Mucosa of stomach (tissue), 1 donor: Measurements from ENCODE around the gene DACT2.
A peak's percentile ranks its signal among the peaks of the same experiment; 100 is the strongest.
"Not testable (repeated sequence)": the region's sequence is repeated elsewhere in the genome, so short reads cannot be mapped to it uniquely, and the experiment has no call there.

ENCODE experiments used
- H3K27me3 ChIP-seq: one replicate; pipeline ENCODE4 v1.7.0; 2013; ENCODE audit warnings: mild to moderate bottlenecking, low read length; ENCODE audit not compliant: control insufficient read depth, insufficient read depth
- H3K36me3 ChIP-seq: one replicate; pipeline ENCODE4 v1.7.0; 2013; ENCODE audit warnings: low read length; ENCODE audit not compliant: control insufficient read depth, insufficient read depth
- H3K4me1 ChIP-seq: one replicate; pipeline ENCODE4 v1.7.0; 2013; ENCODE audit warnings: mild to moderate bottlenecking, low read length; ENCODE audit not compliant: control insufficient read depth, insufficient read depth
- H3K4me3 ChIP-seq: one replicate; pipeline ENCODE4 v1.7.0; 2013; ENCODE audit warnings: low read length
- H3K9ac ChIP-seq: one replicate; pipeline ENCODE4 v1.7.0; 2013; ENCODE audit warnings: mild to moderate bottlenecking, low read length, moderate library complexity
- H3K9me3 ChIP-seq: one replicate; pipeline ENCODE4 v1.7.0; 2013; ENCODE audit warnings: mild to moderate bottlenecking, low read length, moderate library complexity; ENCODE audit not compliant: control insufficient read depth
- donor health status: Pancreatic carcinoma.

The DACT2 gene

GRCh38 chr6:168272415-168273325, 46.9 kb downstream of the DACT2 start:
- H3K9me3 ChIP-seq: no peaks in the 10 kb centered on the region
- no peaks in the 10 kb centered on the region for H3K36me3 ChIP-seq
- H3K4me3 ChIP-seq: no peak overlapping the region
- peaks cover 25% of the 10 kb centered on the region for H3K4me1 ChIP-seq
- H3K9ac ChIP-seq: no peak overlapping the region
- peaks cover 3% of the 10 kb centered on the region for H3K27me3 ChIP-seq

- Histone ChIP-seq H3K4me1 (peaks cover 25% of the 10 kb centered on the region), H3K9me3 (no peaks in the 10 kb centered on the region), H3K9ac (no peak overlapping the region), H3K4me3 (no peak overlapping the region), H3K36me3 (no peaks in the 10 kb centered on the region), H3K27me3 (peaks cover 3% of the 10 kb centered on the region)
Measured at GRCh38 chr6:168270274-168271172, 49.1 kb downstream of the DACT2 start.

- Histone ChIP-seq H3K4me3 (no peak overlapping the region), H3K27me3 (peaks cover 3% of the 10 kb centered on the region), H3K4me1 (peaks cover 23% of the 10 kb centered on the region), H3K9me3 (no peaks in the 10 kb centered on the region), H3K36me3 (no peaks in the 10 kb centered on the region), H3K9ac (no peak overlapping the region)
Measured at GRCh38 chr6:168269455-168270243, 49.9 kb downstream of the DACT2 start.

DNA sequence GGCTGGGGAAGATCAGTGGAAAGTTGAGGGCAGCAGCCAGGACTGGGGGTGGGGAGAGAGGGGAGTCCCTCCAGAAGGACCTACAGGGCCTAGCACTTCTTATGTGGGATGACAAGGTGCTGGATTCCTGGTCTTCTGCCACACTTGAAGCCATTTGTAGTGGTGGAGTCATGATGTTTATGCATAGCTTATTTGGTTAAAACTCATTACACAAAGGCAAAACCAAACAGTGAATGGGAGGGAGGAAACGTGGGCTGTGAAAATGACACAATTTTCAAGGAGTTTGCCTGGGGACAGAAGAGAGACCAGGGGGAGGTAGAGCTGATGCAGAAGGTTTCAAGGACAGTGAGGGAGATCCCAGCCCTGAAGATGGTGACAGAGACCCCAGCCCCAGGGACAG, 50.8 kb downstream of the DACT2 start:
- H3K27me3 ChIP-seq: peaks cover 3% of the 10 kb centered on the region
- peaks cover 16% of the 10 kb centered on the region for H3K4me1 ChIP-seq
- no peak overlapping the region for H3K4me3 ChIP-seq
- no peaks in the 10 kb centered on the region for H3K9me3 ChIP-seq
- no peaks in the 10 kb centered on the region for H3K36me3 ChIP-seq
- H3K9ac ChIP-seq: no peak overlapping the region

DNA sequence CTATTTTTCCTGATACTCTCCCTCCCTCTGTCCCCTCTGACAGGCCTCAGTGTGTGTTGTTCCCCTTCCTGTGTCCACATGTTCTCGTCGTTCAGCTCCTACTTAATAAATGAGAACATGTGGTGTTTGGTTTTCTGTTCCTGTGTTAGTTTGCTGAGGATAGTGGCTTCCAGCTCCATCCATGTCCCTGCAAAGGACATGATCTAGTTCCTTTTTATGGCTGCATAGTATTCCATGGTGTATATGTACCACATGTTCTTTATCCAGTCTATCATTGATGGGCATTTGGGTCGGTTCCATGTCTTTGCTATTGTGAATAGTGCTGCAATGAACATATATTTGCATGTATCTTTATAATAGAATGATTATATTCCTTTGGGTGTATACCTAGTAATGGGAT, 51.8 kb downstream of the DACT2 start:
- peaks cover 10% of the 10 kb centered on the region for H3K4me1 ChIP-seq
- H3K36me3 ChIP-seq, H3K4me3 ChIP-seq, H3K27me3 ChIP-seq, H3K9me3 ChIP-seq, H3K9ac ChIP-seq: not testable (repeated sequence)

- Histone ChIP-seq H3K9me3 (no peaks in the 10 kb centered on the region), H3K4me1 (peaks cover 15% of the 10 kb centered on the region), H3K9ac (no peak overlapping the region), H3K27me3 (peaks cover 3% of the 10 kb centered on the region), H3K36me3 (no peaks in the 10 kb centered on the region), H3K4me3 (no peak overlapping the region)
Measured at GRCh38 chr6:168265827-168266815, 53.5 kb downstream of the DACT2 start.

DNA sequence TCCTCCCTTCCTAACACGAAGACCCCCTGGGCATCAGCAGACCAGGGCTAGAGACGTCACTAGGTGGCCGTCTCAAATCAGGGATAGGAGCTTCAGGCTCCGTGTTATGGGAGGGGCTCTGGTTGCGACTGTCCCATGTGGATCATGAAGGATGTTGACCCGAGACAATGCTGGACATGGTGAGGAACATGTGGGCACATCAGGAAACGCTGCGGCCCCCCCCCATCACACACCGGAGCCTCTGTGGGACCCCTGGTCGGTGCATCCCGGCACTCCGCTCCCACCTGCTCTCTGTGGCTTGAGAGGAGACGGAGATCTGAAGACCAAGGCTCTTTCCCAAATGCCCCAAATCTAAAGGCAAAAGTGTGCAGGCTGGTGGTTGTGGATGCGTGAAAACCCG, 54.2 kb downstream of the DACT2 start:
- Histone ChIP-seq H3K27me3 (peaks cover 3% of the 10 kb centered on the region), H3K36me3 (no peaks in the 10 kb centered on the region), H3K4me1 (peaks cover 22% of the 10 kb centered on the region), H3K9me3 (no peaks in the 10 kb centered on the region), H3K9ac (no peak overlapping the region), H3K4me3 (no peak overlapping the region)

- H3K36me3 ChIP-seq: no peaks in the 10 kb centered on the region
- H3K4me3 ChIP-seq: no peak overlapping the region
- peaks cover 25% of the 10 kb centered on the region for H3K4me1 ChIP-seq
- H3K9ac ChIP-seq: no peak overlapping the region
- no peaks in the 10 kb centered on the region for H3K27me3 ChIP-seq
- H3K9me3 ChIP-seq: no peaks in the 10 kb centered on the region
Measured at GRCh38 chr6:168264593-168265335, 54.8 kb downstream of the DACT2 start.

- no peak overlapping the region for H3K4me3 ChIP-seq
- H3K4me1 ChIP-seq: peaks cover 25% of the 10 kb centered on the region
- H3K9me3 ChIP-seq: no peaks in the 10 kb centered on the region
- H3K27me3 ChIP-seq: no peaks in the 10 kb centered on the region
- H3K9ac ChIP-seq: no peak overlapping the region
- H3K36me3 ChIP-seq: no peaks in the 10 kb centered on the region
Measured at GRCh38 chr6:168263351-168263905, 56.1 kb downstream of the DACT2 start.

- H3K27me3 ChIP-seq: peaks cover 6% of the 10 kb centered on the region
- peak overlapping the region; percentile 14 for H3K9ac ChIP-seq
- no peak overlapping the region for H3K4me3 ChIP-seq
- H3K36me3 ChIP-seq: no peaks in the 10 kb centered on the region
- no peaks in the 10 kb centered on the region for H3K9me3 ChIP-seq
- H3K4me1 ChIP-seq: peaks cover 25% of the 10 kb centered on the region
Measured at GRCh38 chr6:168261234-168261633, 58.3 kb downstream of the DACT2 start.
